ENCODE measurements around the gene FAM169A. TPM values are rescaled to one million over a fixed set of nuclear protein-coding genes. Genes with fewer than 3 reads are reported as not detected.
A peak's percentile ranks its signal among the peaks of the same experiment; 100 is the strongest.

FAM169A gene
- total and polyA plus RNA-seq, 7 donors = 0.95 to 3.3 (median 1.8) TPM

DNA sequence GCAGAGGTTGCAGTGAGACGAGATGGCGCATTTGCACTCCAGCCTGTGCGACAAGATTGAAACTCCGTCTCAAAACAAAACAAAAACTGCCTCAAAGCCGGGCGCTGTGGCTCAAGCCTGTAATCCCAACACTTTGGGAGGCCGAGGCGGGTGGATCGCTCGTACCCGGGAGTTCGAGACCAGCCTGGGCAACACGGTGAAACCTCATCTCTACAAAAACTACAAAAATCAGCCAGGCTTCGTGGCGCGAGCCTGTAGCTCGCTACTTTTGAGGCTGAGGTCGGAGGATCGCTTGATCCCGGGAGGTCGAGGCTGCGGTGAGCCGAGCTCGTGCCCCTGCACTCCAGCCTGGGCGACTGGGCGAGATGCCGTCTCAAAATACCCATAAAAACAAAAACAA, 100.3 kb downstream of the FAM169A start:
- H3K27ac ChIP-seq = peak overlapping the region in 2 of 4 donors; percentile 79 to 85
- WGBS, 2 donors = 52 to 67% methylated on average over 27 of the region's 27 CpGs
- H3K36me3 ChIP-seq = peaks cover 0 to 45% (median 3%) of the 10 kb centered on the region in 4 donors
- peak overlapping the region; percentile 92 to 96 (median 94) for H3K4me3 ChIP-seq
- no peak for TF ChIP-seq POLR2A (IDR thresholded peaks at IDR 0.05)
- TF ChIP-seq POLR2AphosphoS5 (IDR thresholded peaks at IDR 0.05) = no peak
- no peak for TF ChIP-seq EP300 (IDR thresholded peaks at IDR 0.05)
- TF ChIP-seq, protein P1, sequence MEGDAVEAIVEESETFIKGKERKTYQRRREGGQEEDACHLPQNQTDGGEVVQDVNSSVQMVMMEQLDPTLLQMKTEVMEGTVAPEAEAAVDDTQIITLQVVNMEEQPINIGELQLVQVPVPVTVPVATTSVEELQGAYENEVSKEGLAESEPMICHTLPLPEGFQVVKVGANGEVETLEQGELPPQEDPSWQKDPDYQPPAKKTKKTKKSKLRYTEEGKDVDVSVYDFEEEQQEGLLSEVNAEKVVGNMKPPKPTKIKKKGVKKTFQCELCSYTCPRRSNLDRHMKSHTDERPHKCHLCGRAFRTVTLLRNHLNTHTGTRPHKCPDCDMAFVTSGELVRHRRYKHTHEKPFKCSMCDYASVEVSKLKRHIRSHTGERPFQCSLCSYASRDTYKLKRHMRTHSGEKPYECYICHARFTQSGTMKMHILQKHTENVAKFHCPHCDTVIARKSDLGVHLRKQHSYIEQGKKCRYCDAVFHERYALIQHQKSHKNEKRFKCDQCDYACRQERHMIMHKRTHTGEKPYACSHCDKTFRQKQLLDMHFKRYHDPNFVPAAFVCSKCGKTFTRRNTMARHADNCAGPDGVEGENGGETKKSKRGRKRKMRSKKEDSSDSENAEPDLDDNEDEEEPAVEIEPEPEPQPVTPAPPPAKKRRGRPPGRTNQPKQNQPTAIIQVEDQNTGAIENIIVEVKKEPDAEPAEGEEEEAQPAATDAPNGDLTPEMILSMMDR (IDR thresholded peaks at IDR 0.05) = no peak
- no peaks in the 10 kb centered on the region for H3K9me3 ChIP-seq
- peaks cover 0 to 41% (median 27%) of the 10 kb centered on the region in 4 donors for H3K4me1 ChIP-seq
- intact Hi-C loops (cut with DNase I) = loop anchor here (2.0 to 10.0 kb wide), 2 partner anchors 81 to 149 kb away; partner anchors contain the start of gene HEXB
- no peak for DNase-seq
- H3K27me3 ChIP-seq = no peaks in the 10 kb centered on the region

DNA sequence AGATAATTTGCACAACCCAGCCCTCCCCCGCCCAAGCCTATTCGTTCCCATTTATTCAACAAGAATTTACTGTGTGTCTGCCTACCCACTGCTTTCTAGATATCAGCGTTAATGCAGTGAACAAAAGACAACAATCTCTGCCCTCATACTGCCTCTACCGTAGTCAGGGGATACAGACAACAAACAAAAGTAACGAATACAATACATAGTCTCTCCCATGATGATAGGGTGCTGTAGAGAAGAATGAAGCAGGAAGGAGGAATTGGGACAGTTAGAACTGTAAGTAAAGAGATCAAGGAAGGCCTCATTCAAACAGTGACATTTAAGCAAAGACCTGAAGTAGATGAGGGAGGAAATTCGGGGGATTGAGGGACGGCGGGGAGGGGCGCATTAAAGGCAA, 101.0 kb downstream of the FAM169A start:
- TF ChIP-seq POLR2AphosphoS5 (IDR thresholded peaks at IDR 0.05) = no peak
- TF ChIP-seq EP300 (IDR thresholded peaks at IDR 0.05) = no peak
- TF ChIP-seq, protein P1 (IDR thresholded peaks at IDR 0.05) = no peak
- TF ChIP-seq POLR2A (IDR thresholded peaks at IDR 0.05) = no peak
- whole genome bisulfite sequencing, 2 donors = 26 to 69% methylated on average over 9 of the region's 9 CpGs
- Histone ChIP-seq H3K36me3 (peaks cover 0 to 44% (median 2%) of the 10 kb centered on the region in 4 donors), H3K27ac (no peak overlapping the region), H3K27me3 (no peaks in the 10 kb centered on the region), H3K4me3 (no peak overlapping the region), H3K4me1 (peaks cover 0 to 41% (median 27%) of the 10 kb centered on the region in 4 donors), H3K9me3 (no peaks in the 10 kb centered on the region)
- intact Hi-C loops (cut with DNase I) = loop anchor here (10.0 kb wide), 1 partner anchor 150 kb away; no protein-coding TSS in a partner anchor
- no peak for DNase-seq

DNA sequence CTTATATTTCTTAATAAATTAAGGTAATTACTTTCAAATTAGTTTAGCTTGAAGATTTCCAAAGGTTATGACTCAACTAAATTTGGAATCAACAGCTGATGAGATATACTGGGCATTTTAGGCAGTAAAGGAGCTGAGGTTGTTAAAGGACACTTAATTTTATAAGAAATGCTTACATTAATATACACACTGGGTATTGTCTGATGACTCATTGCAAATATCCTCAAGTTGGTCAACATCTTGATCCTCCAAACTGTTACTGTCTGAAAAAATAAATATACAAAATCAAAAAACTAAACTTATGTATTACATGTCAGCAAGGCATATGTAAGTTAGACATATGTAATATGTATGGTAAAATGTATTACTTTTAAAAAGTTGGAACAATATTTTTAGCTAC, 102.7 kb downstream of the FAM169A start:
- H3K4me3 ChIP-seq = no peak overlapping the region
- no peaks in the 10 kb centered on the region for H3K27me3 ChIP-seq
- intact Hi-C loops (cut with DNase I) = loop anchor here (10.0 kb wide), 1 partner anchor 151 kb away; no protein-coding TSS in a partner anchor
- peaks cover 0 to 41% (median 27%) of the 10 kb centered on the region in 4 donors for H3K4me1 ChIP-seq
- TF ChIP-seq POLR2AphosphoS5 (IDR thresholded peaks at IDR 0.05) (no peak), POLR2A (IDR thresholded peaks at IDR 0.05) (no peak), EP300 (IDR thresholded peaks at IDR 0.05) (no peak)
- TF ChIP-seq, protein P1 (IDR thresholded peaks at IDR 0.05) = no peak
- no peak overlapping the region for H3K27ac ChIP-seq
- H3K9me3 ChIP-seq = no peaks in the 10 kb centered on the region
- peaks cover 0 to 45% (median 2%) of the 10 kb centered on the region in 4 donors for H3K36me3 ChIP-seq
- DNase-seq = no peak

DNA sequence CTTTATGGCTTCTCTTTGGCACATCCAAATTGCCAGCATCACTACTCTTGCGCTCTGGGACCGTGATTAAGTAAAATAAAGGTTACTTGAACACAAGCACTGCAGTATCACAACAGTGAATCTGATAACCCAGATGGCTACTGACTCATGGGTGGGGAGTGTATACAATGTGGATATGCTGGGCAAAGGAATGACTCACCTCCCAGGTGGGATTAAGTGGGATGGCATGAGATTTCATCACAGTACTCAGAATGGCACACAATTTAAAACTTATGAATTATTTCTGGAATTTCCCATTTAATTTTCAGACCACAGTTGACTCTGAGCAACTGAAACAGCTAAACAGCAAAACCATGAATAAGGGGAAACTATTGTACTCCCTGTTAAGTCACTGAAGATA, 103.6 kb downstream of the FAM169A start:
- no peak overlapping the region for H3K4me3 ChIP-seq
- peaks cover 0 to 54% (median 4%) of the 10 kb centered on the region in 4 donors for H3K36me3 ChIP-seq
- no peak for DNase-seq
- TF ChIP-seq, protein P1 (IDR thresholded peaks at IDR 0.05) = no peak
- no peak for TF ChIP-seq POLR2A (IDR thresholded peaks at IDR 0.05)
- TF ChIP-seq POLR2AphosphoS5 (IDR thresholded peaks at IDR 0.05) = no peak
- TF ChIP-seq EP300 (IDR thresholded peaks at IDR 0.05) = no peak
- H3K27ac ChIP-seq = no peak overlapping the region
- H3K27me3 ChIP-seq = no peaks in the 10 kb centered on the region
- H3K9me3 ChIP-seq = no peaks in the 10 kb centered on the region
- H3K4me1 ChIP-seq = peaks cover 0 to 33% (median 19%) of the 10 kb centered on the region in 4 donors
- intact Hi-C loops (cut with DNase I) = loop anchor here (10.0 kb wide), 1 partner anchor 152 kb away; no protein-coding TSS in a partner anchor
- WGBS, 2 donors = 93 to 94% methylated on average over 2 of the region's 2 CpGs
